GM12878 (cell line): ENCODE measurements around the gene GMDS. TPM values are rescaled to one million over a fixed set of nuclear protein-coding genes. Genes with fewer than 3 reads are reported as not detected.

Source experiments
- ATAC-seq: fragments of 200-7000 bp; cut with Tn5 transposase; 3 replicates; pipeline ENCODE4 v1.9.1; 2020; ENCODE audit warnings: mild to moderate bottlenecking, moderate library complexity
- BruUV-seq: library from RNA; stranded (reverse); fragments of 400-500 nt; replicated peaks from 2 replicates; lab custom pipeline; 2021; lab: Mats Ljungman, UMichigan
- CTCF ChIA-PET: fragments of 300-600 bp; sonication (Branson Sonifier 250); formaldehyde crosslinking; extraction: SDS; loops from one replicate; lab custom pipeline; 2021; ENCODE audit warnings: inconsistent platforms; lab: Yijun Ruan, JAX
- POLR2A ChIA-PET: fragments of 350-600 bp; formaldehyde crosslinking; extraction: SDS; loops from one replicate; lab custom pipeline; 2021; ENCODE audit warnings: inconsistent platforms; lab: Charles Lee
- RAD21 ChIA-PET: fragments of 300-600 bp; sonication (Branson Sonifier 250); formaldehyde crosslinking; loops from one replicate; lab custom pipeline; 2023; ENCODE audit warnings: antibody characterized with exemption; ENCODE audit not compliant: unreplicated experiment; lab: Charles Lee
- SMC1A ChIA-PET: fragments of 300-600 bp; sonication (Branson Sonifier 250); formaldehyde crosslinking; loops from one replicate; lab custom pipeline; 2023; ENCODE audit not compliant: unreplicated experiment, uncharacterized antibody; lab: Charles Lee
- DNase-seq: peaks from one replicate; pipeline ENCODE4 v3.0.0-alpha.2; 2011; ENCODE audit warnings: low read depth, low spot score
- FAIRE-seq: peaks from 3 replicates; lab custom pipeline; 2011; peaks lifted over from hg19 to GRCh38; lab: Jason Lieb, UNC
- H2AFZ ChIP-seq: 2 replicates; pipeline ENCODE4 v1.6.0; 2011; ENCODE audit warnings: low read depth, low read length, control low read depth; ENCODE audit not compliant: control insufficient read depth
- H3K27ac ChIP-seq: 2 replicates; pipeline ENCODE4 v1.5.1; 2011; ENCODE audit warnings: control low read depth; ENCODE audit not compliant: control insufficient read depth, insufficient read depth
- H3K27me3 ChIP-seq, 2 experiments: replicated peaks in 1 of 2; 2 replicates each; pipeline versions ENCODE4 v1.6.0 to v1.6.1; 2011; ENCODE audit warnings: low read length in 1 of 2; ENCODE audit not compliant: control insufficient read depth in 2 of 2, insufficient read depth in 2 of 2
- H3K36me3 ChIP-seq, 2 experiments: 2 replicates each; pipeline ENCODE4 v1.5.1; 2011; ENCODE audit warnings: low read length in 1 of 2; ENCODE audit not compliant: control insufficient read depth in 2 of 2, insufficient read depth in 2 of 2
- H3K4me1 ChIP-seq: 2 replicates; pipeline ENCODE4 v1.6.1; 2011; ENCODE audit warnings: mild to moderate bottlenecking, low read length, moderate library complexity, mixed read lengths; ENCODE audit not compliant: control insufficient read depth, insufficient read depth
- H3K4me2 ChIP-seq: 2 replicates; pipeline ENCODE4 v1.6.0; 2011; ENCODE audit warnings: control low read depth; ENCODE audit not compliant: control insufficient read depth, insufficient read depth
- H3K4me3 ChIP-seq: fragments of 200-600 bp; sonication (generic); 2 replicates; pipeline ENCODE4 v1.5.1; 2016
- H3K79me2 ChIP-seq: 2 replicates; pipeline ENCODE4 v1.6.0; 2011; ENCODE audit warnings: low read length; ENCODE audit not compliant: control insufficient read depth, insufficient read depth
- H3K9ac ChIP-seq: 2 replicates; pipeline ENCODE4 v1.8.0; 2011; ENCODE audit warnings: low read length, control low read depth, mixed read lengths; ENCODE audit not compliant: control insufficient read depth, insufficient read depth
- H3K9me3 ChIP-seq: replicated peaks from 3 replicates; pipeline ENCODE4 v1.5.1; 2011; ENCODE audit warnings: mild to moderate bottlenecking, low read length; ENCODE audit not compliant: control insufficient read depth, insufficient read depth
- H4K20me1 ChIP-seq: 2 replicates; pipeline ENCODE4 v1.6.0; 2011; ENCODE audit not compliant: control insufficient read depth, insufficient read depth
- BCL11A ChIP-seq: IDR thresholded peaks from 2 replicates; pipeline ENCODE4 v1.6.1; 2011; ENCODE audit warnings: low read depth, low read length
- BCL3 ChIP-seq: IDR thresholded peaks from 2 replicates; pipeline ENCODE4 v1.6.1; 2011; ENCODE audit warnings: borderline replicate concordance, low read depth, mild to moderate bottlenecking, moderate library complexity, low read length; ENCODE audit not compliant: insufficient read depth, poor library complexity, severe bottlenecking
- BMI1 ChIP-seq: fragments of 450-650 bp; IDR thresholded peaks from 2 replicates; pipeline ENCODE4 v1.6.1; 2016; ENCODE audit warnings: mild to moderate bottlenecking, moderate library complexity, borderline replicate concordance
- CBFB ChIP-seq: IDR thresholded peaks from 2 replicates; pipeline ENCODE4 v1.6.1; 2016; ENCODE audit warnings: antibody characterized with exemption, low read depth
- CREM ChIP-seq: IDR thresholded peaks from 2 replicates; pipeline ENCODE4 v1.6.1; 2014; ENCODE audit warnings: antibody characterized with exemption, low read depth
- HDAC2 ChIP-seq: fragments of 200-600 bp; sonication (generic); IDR thresholded peaks from 2 replicates; pipeline ENCODE4 v1.6.1; 2017
- IRF3 ChIP-seq: fragments of 450-650 bp; IDR thresholded peaks from 2 replicates; pipeline ENCODE4 v1.6.1; 2014; ENCODE audit warnings: mild to moderate bottlenecking
- MYB ChIP-seq: fragments of 150-350 bp; IDR thresholded peaks from 2 replicates; pipeline ENCODE4 v1.6.1; 2014; ENCODE audit warnings: mild to moderate bottlenecking, low read depth, low read length, borderline replicate concordance
- RAD21 ChIP-seq: IDR thresholded peaks from 2 replicates; pipeline ENCODE4 v1.6.1; 2011; ENCODE audit warnings: mild to moderate bottlenecking, low read depth, low read length, moderate library complexity; ENCODE audit not compliant: insufficient read depth
- TAF1 ChIP-seq: IDR thresholded peaks from 2 replicates; pipeline ENCODE4 v1.6.1; 2011; ENCODE audit warnings: mild to moderate bottlenecking, low read depth, low read length, borderline replicate concordance
- WGBS: methylation state at CpG from one replicate; pipeline ENCODE4 v1.1.6; 2016; ENCODE audit warnings: low lambda C conversion rate; ENCODE audit not compliant: insufficient replicate concordance, insufficient coverage; ENCODE audit errors: missing lambda C conversion rate; 5-methylcytosine and 5-hydroxymethylcytosine counted together
- in situ Hi-C: fragments of 300-500 bp; cut with MboI; formaldehyde crosslinking; loops from 9 replicates; pipeline ENCODE4 v1.14.3; 2018; ENCODE audit warnings: mixed read lengths
- intact Hi-C: fragments of 100-400 bp; cut with micrococcal nuclease; formaldehyde crosslinking; loops from one replicate; pipeline ENCODE4 v1.14.2; 2022; ENCODE audit not compliant: unreplicated experiment
- polyA plus RNA-seq, 11 experiments: library from polyadenylated mRNA; depleted of rRNA in 4 of 11; unstranded in 6 of 11; stranded (reverse) in 5 of 11; fragments of >200 nt; fragmentation: Nextera tagmentation in 4 of 11; fragmentation: Illumina TruSeq in 1 of 11; extraction: Ambion mirVana in 4 of 11; extraction: Trizol in 1 of 11; gene quantifications; 1 replicate in 1 of 11; 2 replicates in 10 of 11; pipeline versions ENCODE4 v1.2.1 to v1.2.3, GENCODE V29; 2011 to 2016; ENCODE audit warnings: inconsistent platforms in 2 of 11, missing spikeins in 2 of 11, low read depth in 1 of 11
- total RNA-seq, 4 experiments: library from RNA; depleted of rRNA in 3 of 4; stranded (reverse); fragments of >200 nt in 3 of 4; fragmentation: Illumina TruSeq in 1 of 4; extraction: Trizol in 1 of 4; gene quantifications; 2 replicates each; pipeline versions ENCODE4 v1.2.1 to v1.2.3, GENCODE V29; 2013 to 2021

The GMDS gene
- total and polyA plus RNA-seq, 10 of the 15 experiments (the other 5 are each of a cell fraction or from before 2014, with no cell fraction given): 0.61 to 53.8 (median 29.3) TPM

GRCh38 chr6:1667012-1667804, 578.2 kb downstream of the GMDS start:
- TF ChIP-seq BCL11A: no peak
- no peak for TF ChIP-seq MYB
- TF ChIP-seq RAD21: no peak
- no peak for TF ChIP-seq CBFB
- no peak for TF ChIP-seq BMI1
- TF ChIP-seq BCL3: no peak
- TF ChIP-seq CREM: no peak
- TF ChIP-seq IRF3: no peak
- no peak for TF ChIP-seq HDAC2
- no peak for TF ChIP-seq TAF1

More at GRCh38 chr6:1667012-1667804, 578.2 kb downstream of the GMDS start:
- Histone ChIP-seq H2AFZ (no peak overlapping the region), H3K79me2 (no peaks in the 10 kb centered on the region), H3K4me2 (no peak overlapping the region), H3K9me3 (no peaks in the 10 kb centered on the region), H3K27ac (no peak overlapping the region), H3K9ac (no peak overlapping the region), H3K4me3 (no peak overlapping the region), H4K20me1 (no peaks in the 10 kb centered on the region), H3K36me3 (no peaks in the 10 kb centered on the region), H3K4me1 (peaks cover 27% of the 10 kb centered on the region), H3K27me3 (no peaks in the 10 kb centered on the region)
- ChIA-PET CTCF (interaction anchor here (0.7 kb wide), 1 partner anchor 430 kb away, joined by 3 read pairs; no protein-coding TSS in a partner anchor), SMC1A (no interaction called here), RAD21 (no interaction called here), POLR2A (interaction anchor here (0.5 kb wide), 1 partner anchor 67 kb away, joined by 3 read pairs; no protein-coding TSS in a partner anchor)
- FAIRE-seq (no peak), ATAC-seq (no peak), DNase-seq (no peak)
- intact Hi-C loops (no loop called here), in situ Hi-C loops (no loop called here)
- no TSS peak for BruUV-seq
- over 99% methylated on average over 6 of the region's 6 CpGs for WGBS
